Activated T-cell treated with anti-CD3 and anti-CD28 coated beads for 48 hours (primary cell): ENCODE measurements around the gene IFIT5.
A peak's percentile ranks its signal among the peaks of the same experiment; 100 is the strongest.
"Not testable (repeated sequence)": the region's sequence is repeated elsewhere in the genome, so short reads cannot be mapped to it uniquely, and the experiment has no call there.

Experiments used
- DNase-seq: peaks from one replicate; pipeline ENCODE4 v3.0.0-alpha.2; 2020; ENCODE audit warnings: low read depth

The IFIT5 gene

DNA sequence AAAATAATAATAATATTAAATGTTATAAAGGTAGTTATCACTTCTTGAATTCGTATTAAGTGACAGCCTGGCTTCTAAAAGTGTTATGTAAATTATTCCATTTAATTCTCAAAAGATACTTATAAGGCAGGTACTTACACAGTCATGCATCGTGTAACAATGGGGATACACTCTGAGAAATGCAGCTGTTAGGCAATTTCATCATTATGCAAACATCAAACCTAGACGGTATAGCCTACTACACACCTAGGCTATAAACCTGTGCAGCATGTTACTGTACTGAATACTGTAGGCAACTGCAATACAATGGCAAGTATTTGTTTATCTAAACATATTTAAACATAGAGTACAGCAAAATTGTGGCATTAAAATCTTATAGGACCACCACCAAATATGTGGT lies 20.5 kb upstream of the IFIT5 start:
- no peak for DNase-seq

DNA sequence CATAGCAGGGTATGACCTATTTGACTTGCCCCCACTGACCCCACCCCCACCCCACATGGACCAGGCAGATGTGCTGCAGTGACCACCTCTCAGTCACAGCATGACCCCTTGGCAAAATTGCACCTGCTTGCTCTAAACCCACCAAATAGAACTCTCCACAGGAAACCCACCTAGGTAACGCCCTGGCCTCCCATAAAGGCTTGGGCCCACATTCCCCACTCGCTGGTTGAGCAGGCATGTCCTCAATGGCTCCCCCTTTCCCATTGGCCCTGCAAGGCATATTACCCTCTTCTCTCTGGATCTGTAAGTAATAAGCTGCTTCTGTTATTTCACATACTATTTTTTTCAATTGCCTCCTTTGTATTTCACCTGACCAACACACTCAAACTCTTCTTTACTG lies 19.2 kb upstream of the IFIT5 start:
- DNase-seq, result no peak

DNA sequence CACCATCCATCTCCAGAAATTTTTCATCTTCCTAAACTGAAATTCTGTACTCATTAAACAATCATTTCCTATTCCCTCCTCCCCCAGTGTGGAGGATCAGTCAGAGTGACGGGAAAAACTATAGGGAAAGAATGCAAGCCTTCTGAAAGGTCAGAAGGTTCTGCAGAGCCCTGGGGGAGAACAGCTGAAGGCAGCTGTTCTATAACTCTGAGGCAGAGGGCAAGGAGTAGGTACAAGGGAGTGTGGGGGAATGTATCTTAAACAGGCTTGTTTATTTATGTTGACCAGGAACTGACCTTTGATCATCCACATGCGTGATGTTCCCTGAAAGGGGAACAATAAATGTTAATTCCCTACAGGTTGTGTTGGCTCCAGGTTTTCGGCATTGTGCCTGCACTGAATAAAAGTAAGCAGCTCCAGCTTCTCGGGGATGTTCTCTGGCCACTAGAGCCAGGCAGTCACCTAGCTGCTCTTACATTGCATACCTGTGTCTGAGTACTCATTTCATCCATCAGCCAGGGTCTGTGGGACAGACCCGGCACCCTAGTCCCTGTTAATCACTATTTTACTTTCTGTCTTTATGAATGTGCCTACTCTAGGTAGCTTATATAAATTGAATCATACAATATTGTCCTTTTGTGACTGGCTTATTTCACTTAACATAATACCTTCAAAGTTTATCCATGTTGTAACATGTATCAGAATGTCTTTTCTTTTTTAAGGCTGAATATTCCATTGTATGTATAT lies 16.2 kb upstream of the IFIT5 start:
- DNase-seq, result no peak

DNA sequence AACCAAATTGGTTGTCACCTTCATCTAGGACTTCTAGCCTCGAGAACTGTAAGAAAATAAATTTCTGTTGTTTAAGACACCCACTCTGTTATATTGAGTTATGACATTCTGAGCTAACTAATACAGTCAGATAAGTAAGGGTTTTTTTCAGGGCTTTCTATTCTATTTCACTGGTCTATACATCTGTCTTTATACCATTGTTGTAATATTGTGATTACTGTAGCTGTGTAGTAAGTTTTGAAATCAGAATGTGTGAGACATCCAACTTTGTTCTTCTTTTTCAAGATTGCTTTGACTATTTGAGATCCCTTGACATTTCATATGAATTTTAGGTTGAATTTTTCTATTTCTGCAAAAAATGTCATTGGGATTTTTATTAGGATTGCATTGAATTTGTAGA lies 14.4 kb upstream of the IFIT5 start:
- no peak for DNase-seq

DNA sequence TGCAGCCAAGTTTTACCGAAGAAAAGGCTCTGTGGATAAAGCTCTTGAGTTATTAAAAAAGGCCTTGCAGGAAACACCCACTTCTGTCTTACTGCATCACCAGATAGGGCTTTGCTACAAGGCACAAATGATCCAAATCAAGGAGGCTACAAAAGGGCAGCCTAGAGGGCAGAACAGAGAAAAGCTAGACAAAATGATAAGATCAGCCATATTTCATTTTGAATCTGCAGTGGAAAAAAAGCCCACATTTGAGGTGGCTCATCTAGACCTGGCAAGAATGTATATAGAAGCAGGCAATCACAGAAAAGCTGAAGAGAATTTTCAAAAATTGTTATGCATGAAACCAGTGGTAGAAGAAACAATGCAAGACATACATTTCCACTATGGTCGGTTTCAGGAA lies 11.3 kb upstream of the IFIT5 start:
- no peak for DNase-seq

DNA sequence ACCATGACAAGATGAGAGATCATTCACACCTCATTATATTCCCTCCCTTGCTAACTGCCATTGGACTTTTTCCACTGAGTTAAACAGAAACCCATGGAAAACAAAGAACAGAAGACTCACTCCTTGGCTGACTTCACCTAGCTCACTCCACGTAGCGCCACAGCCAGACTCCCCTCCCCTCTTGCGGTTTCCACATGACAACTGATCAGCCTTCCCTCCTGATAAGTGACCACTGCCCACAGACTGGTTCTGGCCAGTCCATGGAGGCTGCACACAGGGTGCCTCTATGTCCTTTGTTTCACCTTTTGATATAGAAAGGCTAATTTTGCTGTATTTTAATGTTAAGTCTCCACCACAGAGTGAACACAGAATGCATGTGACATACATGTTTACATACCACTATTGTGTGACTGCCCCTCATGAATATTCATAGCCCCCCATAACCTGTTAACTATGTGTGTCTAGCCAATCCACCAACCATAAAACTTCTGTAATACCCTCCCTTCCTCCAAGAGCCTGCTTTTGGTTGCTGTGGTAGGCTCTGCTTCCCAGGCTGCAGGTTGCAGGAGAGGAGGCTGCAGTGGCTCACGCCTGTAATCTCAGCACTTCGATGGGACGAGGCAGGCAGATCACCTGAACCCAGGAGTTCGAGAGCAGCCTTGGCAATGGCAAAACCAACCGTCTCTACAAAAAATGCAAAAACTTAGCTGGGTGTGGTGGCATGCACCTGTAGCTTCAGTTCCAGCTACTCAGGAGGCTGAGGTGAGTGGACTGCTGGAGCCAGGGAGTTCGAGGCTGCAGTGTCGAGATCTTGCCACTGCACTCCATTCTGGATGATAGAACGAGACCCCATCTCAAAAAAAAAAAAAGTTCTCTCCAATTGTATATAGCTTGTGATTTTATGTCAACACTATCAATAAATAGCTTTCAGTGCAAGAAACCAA lies 10.0 kb upstream of the IFIT5 start:
- DNase-seq, result no peak

DNA sequence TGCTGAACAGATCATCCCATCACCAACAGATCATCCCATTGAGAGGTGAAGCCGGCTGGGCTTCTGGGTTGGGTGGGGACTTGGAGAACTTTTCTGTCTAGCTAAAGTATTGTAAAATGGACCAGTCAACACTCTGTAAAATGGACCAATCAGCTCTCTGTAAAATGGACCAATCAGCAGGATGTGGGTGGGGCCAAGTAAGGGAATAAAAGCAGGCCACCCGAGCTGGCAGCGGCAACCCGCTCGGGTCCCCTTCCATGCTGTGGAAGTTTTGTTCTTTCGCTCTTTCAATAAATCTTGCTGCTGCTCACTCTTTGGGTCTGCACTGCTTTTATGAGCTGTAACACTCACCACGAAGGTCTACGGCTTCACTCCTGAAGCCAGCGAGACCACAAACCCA lies 8.2 kb upstream of the IFIT5 start:
- not testable (repeated sequence) for DNase-seq

DNA sequence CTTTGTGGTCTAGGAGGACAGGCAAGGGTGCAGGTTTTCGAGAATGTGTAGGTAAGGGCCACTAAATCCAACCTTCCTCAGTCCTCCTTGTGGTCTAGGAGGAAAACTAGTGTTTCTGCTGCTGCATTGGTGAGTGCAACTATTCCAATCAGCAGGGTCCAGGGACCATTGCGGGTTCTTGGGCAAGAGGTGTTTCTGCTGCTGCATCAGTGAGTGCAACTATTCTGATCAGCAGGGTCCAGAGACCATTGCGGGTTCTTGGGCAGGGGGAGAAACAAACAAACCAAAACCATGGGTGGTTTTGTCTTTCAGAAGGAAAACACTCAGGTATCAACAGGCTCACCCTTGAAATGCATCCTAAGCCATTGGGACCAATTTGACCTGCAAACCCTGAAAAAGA lies 6.6 kb upstream of the IFIT5 start:
- DNase-seq, result not testable (repeated sequence)

DNA sequence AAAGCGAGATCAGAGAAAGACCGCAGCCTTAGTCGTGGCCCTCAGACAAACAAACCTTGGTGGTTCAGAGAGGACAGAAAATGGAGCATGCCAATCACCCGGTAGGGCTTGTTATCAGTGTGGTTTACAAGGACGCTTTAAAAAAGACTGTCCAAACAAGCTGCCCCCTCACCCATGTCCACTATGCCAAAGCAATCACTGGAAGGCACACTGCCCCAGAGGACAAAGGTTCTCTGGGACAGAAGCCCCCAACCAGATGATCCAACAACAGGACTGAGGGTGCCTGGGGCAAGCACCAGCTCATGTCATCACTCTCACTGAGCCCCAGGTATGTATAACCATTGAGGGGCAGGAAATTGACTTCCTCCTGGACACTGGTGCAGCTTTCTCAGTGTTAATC lies 5.1 kb upstream of the IFIT5 start:
- DNase-seq, result not testable (repeated sequence)

DNA sequence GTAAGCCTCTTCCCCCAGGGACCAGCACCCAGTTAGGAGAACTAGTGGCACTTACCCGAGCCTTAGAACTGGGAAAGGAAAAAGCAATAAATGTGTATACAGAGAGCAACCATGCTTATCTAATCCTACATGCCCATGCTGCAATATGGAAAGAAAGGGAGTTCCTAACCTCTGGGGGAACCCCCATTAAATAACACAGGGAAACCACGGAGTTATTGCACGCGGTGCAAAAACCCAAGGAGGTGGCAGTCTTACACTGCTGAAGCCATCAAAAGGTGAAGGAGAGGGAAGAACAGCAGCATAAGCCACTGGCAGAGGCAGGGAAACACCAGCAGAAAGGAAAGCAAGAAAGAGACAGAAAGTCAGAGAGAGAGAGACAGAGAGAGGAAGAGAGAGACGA lies 3.8 kb upstream of the IFIT5 start:
- not testable (repeated sequence) for DNase-seq

DNA sequence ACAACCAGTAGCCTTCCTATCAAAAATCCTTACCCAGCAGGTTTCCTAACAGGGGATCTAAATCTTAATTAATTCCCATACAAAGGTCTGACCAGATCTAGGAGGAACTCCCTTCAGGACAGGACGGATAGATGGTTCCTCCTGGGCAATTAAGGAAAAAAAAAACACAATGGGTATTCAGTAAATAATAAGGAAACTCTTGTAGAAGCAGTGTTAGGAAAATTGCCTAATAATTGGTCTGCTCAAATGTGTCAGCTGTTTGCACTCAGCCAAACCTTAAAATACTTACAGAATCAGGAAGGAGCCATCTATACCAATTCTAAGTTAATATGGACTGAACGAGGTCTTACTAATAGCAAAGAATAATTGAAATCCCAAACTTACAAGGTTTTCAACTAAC lies 3.2 kb upstream of the IFIT5 start:
- not testable (repeated sequence) for DNase-seq

DNA sequence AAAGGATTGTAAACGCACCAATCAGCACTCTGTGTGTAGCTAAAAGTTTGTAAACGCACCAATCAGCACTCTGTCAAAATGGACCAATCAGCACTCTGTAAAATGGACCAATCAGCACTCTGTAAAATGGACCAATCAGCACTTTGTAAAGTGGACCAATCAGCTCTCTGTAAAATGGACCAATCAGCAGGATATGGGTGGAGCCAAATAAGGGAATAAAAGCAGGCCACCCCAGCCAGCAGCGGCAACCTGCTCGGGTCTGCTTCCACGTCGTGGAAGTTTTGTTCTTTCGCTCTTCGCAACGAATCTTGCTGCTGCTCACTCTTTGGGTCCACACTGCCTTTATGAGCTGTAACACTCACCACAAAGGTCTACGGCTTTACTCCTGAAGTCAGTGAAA lies 2.1 kb upstream of the IFIT5 start:
- peak; percentile 15 for DNase-seq

DNA sequence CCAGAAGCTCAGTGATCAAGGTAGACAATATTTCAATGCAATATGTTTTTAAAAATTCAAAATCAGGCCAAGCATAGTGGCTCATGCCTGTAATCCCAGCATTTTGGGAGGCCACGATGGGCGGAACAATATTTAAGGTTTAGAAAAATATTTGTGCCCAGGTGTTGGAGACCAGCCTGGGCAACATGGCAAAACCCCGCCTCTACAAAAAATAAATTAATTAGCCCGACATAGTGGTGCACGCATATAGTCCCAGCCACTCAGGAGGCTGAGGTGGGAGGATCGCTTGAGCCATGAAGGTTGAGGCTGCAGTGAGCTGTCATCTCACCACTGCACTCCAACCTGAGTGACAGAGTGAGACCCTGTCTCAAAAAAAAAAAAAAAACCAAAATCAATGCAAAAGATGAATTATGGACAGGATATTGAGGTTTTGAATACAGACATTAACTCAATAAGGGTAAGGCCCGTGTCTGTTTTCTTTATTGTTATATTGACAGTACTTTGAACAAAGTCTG lies 913 bp upstream of the IFIT5 start:
- DNase-seq, result no peak

DNA sequence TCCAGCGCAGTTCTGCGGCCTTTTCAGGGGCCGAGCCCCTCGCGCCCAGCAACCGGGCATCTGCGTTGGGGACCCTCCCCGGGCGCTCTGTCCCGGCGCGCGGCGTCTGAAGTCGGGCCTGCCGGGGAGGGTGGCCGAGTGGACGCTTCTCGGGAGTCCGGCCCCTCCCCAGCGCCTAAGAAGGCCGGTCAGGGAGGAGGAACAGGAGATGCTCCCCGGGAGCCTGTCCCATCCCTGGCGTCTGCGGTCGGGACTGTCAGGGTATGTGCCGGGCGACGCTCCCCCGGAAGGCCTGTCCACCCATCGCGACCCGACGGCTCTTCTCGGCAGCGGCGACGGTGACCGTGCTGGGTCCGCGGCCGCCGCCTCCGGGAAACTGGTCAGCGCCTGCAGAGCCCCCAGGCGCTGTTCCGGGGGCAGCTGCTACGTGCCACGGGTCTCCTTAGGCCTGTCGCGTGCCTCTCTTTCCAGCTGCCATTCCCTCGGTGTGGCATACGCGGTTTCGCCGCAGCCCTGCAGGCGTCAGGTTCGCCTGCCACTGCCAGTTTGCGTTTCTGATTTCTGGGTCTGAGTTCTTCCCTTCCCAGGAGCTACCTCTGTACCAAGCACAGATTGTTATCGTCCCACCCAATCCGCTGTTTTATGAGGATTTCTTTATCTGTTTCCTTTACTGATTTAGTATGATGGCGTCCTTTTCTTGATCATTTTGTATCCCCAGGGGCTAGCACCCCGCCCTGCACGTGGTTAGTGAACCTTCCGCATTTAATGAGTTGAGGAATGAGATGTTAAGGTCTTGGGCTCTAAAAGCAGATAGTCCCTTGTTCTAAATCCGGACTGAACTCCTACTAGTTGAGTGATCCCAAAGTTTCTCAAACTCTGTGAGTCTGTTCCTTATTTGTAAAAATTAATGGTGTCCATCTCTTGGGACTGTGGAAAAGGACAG lies 782 bp downstream of the IFIT5 start:
- DNase-seq, result peak; percentile 28

DNA sequence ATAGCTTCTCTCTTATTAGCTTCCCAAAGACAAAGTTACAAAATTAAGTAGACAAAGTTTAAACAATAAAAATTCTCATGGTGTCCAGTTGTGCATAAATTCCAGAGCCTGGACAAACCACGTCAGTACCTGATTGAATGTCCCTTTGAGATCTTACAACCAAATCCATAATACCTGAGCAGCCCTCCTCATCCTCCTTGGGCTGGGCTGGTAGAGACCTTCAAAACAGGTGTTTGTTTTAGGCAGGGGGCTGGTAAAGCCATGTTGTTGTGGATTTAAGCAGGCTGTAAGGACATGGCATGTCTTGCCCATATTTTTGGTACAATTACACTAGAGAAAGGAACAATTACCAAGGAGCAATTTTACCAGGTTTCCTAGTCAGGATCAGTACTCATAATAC lies 2.1 kb downstream of the IFIT5 start:
- no peak for DNase-seq

DNA sequence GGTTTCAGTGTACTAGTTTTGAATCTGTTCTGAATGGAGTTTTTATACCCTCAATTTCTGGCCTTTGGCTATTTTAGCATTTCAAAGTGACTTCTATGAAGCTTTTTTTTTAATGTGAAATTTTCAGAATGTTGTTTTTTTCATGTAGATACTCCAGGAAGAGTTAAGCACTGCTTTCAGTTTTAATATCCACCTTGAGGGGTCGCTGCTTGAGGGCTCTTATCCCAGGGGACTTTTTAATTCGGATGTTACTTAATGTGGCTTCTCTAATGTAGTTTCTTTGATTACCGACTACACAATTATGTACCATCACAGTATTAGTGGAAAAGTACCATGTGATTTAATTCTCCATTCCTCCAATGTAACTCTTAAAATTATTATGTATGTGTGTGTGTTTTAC lies 5.2 kb downstream of the IFIT5 start:
- no peak for DNase-seq

DNA sequence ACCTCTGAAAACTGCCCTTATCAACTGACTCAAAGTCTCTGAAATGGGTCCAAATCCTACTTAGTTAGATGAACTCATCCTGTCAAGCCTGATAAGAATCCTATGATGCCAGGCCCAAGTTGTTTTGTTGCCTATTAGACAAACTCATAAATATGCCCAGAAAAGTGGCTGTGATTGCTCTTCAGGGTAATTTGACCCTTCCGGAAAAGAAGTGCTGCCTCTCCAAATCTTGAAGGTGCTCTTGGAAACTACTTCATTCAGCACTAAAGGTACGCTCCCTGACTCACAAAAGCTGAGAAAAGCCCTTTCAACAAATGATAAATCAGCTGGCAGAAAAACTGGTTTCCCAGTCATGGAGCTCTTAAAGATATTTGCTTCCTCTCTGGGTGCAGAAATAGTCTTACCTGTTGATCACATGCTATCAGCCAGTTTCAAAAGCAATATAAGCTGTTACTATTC lies 6.7 kb downstream of the IFIT5 start:
- DNase-seq, result no peak

DNA sequence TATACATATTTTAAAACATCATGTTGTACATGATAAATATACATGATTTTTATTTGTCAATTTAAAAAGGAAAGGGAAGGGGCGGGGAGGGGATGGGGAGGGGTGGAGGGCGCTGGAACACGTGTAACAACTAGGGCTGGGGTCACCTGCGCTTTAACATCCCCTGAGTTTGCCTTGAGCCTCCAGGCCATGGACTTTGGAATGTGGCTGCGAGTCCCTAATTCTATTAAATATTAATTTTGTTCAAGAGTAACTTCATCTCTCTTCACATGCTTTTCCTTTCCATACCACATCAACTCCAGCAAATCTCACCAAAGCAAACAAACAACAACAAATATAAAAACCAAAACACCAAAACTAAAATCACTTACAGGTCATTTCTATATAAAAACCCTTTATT lies 10.6 kb downstream of the IFIT5 start:
- DNase-seq, result no peak

DNA sequence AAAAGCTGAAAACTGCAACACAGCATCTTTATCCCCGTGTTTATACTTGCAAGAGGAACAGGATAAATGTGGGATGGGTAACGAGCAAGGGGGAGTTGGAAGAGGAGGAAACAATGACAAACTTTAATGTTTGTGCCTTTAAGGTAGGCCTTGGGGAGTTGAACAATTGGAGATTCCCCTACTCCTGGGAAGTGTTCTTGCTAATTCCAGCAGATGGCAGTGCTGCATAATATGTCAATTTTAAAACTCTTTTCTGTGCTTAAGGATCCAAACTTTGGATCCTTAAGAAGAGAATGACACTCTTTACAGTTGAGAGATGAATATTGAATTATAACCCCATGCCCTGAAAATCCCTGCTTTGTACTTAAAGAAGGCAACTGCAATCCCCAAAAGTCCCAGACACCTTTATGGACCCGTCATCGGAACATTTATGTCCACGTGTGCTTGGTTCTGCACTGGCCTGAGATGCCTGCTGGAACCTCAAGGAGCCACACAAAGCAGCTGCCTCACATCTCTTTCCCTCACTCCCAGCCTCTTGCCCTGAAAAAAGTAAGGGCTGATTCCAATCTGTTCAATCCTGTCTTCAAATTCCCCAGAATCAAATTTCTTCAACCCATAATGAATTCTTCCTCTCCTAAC lies 12.0 kb downstream of the IFIT5 start:
- DNase-seq, result no peak

DNA sequence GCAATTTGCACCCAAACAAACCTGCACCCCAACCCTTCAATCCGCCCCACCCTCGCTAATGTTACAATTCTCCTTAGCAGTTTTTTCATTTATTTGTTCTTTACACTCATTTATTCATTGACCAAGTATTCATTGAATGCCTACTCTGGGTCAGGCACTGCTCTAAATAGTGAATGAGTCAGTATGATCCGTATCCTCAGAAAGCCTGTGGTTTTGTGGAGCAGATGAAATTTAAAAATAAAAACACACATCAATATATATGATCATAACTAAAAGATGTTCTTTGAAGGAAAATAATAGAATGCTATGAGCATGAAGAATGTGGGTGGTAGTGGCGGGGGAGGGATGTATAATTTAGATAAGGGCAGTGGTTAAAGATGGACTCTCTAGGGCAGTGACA lies 13.3 kb downstream of the IFIT5 start:
- no peak for DNase-seq

DNA sequence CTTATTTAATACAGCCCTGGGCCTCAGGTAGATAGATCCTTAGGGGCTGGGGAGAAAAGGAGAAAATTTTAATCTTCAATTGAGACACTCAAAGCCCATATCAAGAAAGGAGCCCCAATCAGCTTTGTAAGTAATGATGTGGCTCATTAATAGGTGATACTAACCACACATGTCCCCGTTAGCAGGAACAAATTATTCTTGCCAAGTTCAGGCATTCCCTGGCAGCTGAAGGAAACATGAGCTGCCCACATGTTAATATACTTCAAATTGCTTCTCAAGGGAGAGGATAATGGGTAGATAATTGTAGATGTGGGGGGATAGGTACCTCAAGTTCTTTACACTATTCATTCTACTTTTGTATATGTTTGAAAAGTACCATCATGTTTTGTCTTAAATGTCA lies 14.5 kb downstream of the IFIT5 start:
- DNase-seq, result no peak
